IMR-90 (cell line): ENCODE measurements around the gene RAB11FIP4. TPM values are rescaled to one million over a fixed set of nuclear protein-coding genes. Genes with fewer than 3 reads are reported as not detected.
A peak's percentile ranks its signal among the peaks of the same experiment; 100 is the strongest.

Experiments used
- ATAC-seq: fragments of 200-7000 bp; cut with Tn5 transposase; 2 replicates; pipeline ENCODE4 v1.9.1; 2020; ENCODE audit warnings: low read depth, mild to moderate bottlenecking, moderate library complexity
- BruUV-seq: library from RNA; stranded (reverse); fragments of 400-500 nt; replicated peaks from 2 replicates; lab custom pipeline; 2021; lab: Mats Ljungman, UMichigan
- CTCF ChIA-PET: fragments of 300-600 bp; formaldehyde crosslinking; extraction: SDS; loops from one replicate; lab custom pipeline; 2021; ENCODE audit warnings: antibody characterized with exemption; lab: Yijun Ruan, JAX
- POLR2A ChIA-PET: fragments of 300-600 bp; sonication (Branson Sonifier 250); formaldehyde crosslinking; loops from one replicate; lab custom pipeline; 2022; ENCODE audit warnings: antibody characterized with exemption; ENCODE audit not compliant: unreplicated experiment; lab: Charles Lee
- DNase-seq: peaks from one replicate; pipeline ENCODE4 v3.0.0; 2013
- H2AFZ ChIP-seq: replicated peaks from 2 replicates; pipeline ENCODE3; 2013; ENCODE audit warnings: low read length, mild to moderate bottlenecking; ENCODE audit not compliant: poor library complexity
- H2AK5ac ChIP-seq: 2 replicates; pipeline ENCODE4 v1.6.1; 2013; ENCODE audit warnings: low read depth, low read length, inconsistent platforms
- H2AK9ac ChIP-seq: replicated peaks from 2 replicates; pipeline ENCODE3; 2013; ENCODE audit warnings: mild to moderate bottlenecking, low read depth, low read length, moderate library complexity; ENCODE audit not compliant: poor library complexity
- H2BK120ac ChIP-seq: 2 replicates; pipeline ENCODE4 v1.6.1; 2013; ENCODE audit warnings: low read depth, low read length, inconsistent platforms
- H2BK15ac ChIP-seq: 3 replicates; pipeline ENCODE4 v1.6.1; 2013; ENCODE audit warnings: low read depth, low read length, inconsistent platforms
- H2BK20ac ChIP-seq: 2 replicates; pipeline ENCODE4 v1.6.1; 2013; ENCODE audit warnings: low read depth, mild to moderate bottlenecking, inconsistent platforms, low read length, moderate library complexity
- H2BK5ac ChIP-seq: 2 replicates; pipeline ENCODE4 v1.6.1; 2013; ENCODE audit warnings: mild to moderate bottlenecking, low read depth, low read length, inconsistent platforms; ENCODE audit not compliant: poor library complexity, severe bottlenecking
- H3K14ac ChIP-seq: replicated peaks from 2 replicates; pipeline ENCODE4 v1.6.1; 2013; ENCODE audit warnings: low read depth, low read length, inconsistent platforms
- H3K18ac ChIP-seq: 2 replicates; pipeline ENCODE4 v1.6.1; 2013; ENCODE audit warnings: low read depth, low read length, control low read depth
- H3K23ac ChIP-seq: 2 replicates; pipeline ENCODE4 v1.6.1; 2013; ENCODE audit warnings: low read depth, low read length, inconsistent platforms
- H3K27ac ChIP-seq: 2 replicates; pipeline ENCODE4 v1.5.1; 2013; ENCODE audit warnings: mild to moderate bottlenecking, control low read depth, low read length; ENCODE audit not compliant: insufficient read depth
- H3K27me3 ChIP-seq: 2 replicates; pipeline ENCODE4 v1.6.1; 2013; ENCODE audit warnings: low read length; ENCODE audit not compliant: control insufficient read depth, insufficient read depth
- H3K36me3 ChIP-seq: 2 replicates; pipeline ENCODE4 v1.6.1; 2013; ENCODE audit warnings: low read length, mixed read lengths; ENCODE audit not compliant: control insufficient read depth, insufficient read depth
- H3K4ac ChIP-seq: 2 replicates; pipeline ENCODE4 v1.6.1; 2013; ENCODE audit warnings: low read depth, low read length, inconsistent platforms
- H3K4me1 ChIP-seq: 2 replicates; pipeline ENCODE4 v1.6.1; 2013; ENCODE audit warnings: low read length, mixed read lengths; ENCODE audit not compliant: control insufficient read depth, insufficient read depth
- H3K4me2 ChIP-seq: 2 replicates; pipeline ENCODE4 v1.6.1; 2013; ENCODE audit warnings: low read depth, mild to moderate bottlenecking, control low read depth, low read length, moderate library complexity
- H3K4me3 ChIP-seq: 2 replicates; pipeline ENCODE4 v1.5.1; 2013; ENCODE audit warnings: low read depth, mild to moderate bottlenecking, control low read depth, low read length, moderate library complexity; ENCODE audit not compliant: insufficient read depth
- H3K56ac ChIP-seq: 2 replicates; pipeline ENCODE4 v1.6.1; 2013; ENCODE audit warnings: low read length, inconsistent platforms; ENCODE audit not compliant: insufficient read depth; ENCODE audit errors: extremely low read depth
- H3K79me1 ChIP-seq, 2 experiments: 2 replicates each; pipeline ENCODE4 v1.6.1; 2013; ENCODE audit warnings: low read length in 2 of 2, inconsistent platforms in 1 of 2, low read depth in 1 of 2
- H3K9ac ChIP-seq: 2 replicates; pipeline ENCODE4 v1.6.1; 2013; ENCODE audit warnings: low read depth, low read length, control low read depth
- H3K9me1 ChIP-seq: 2 replicates; pipeline ENCODE4 v1.6.1; 2013; ENCODE audit warnings: low read length, inconsistent platforms; ENCODE audit not compliant: insufficient read depth
- H3K9me3 ChIP-seq: 2 replicates; pipeline ENCODE4 v1.6.1; 2013; ENCODE audit warnings: low read length; ENCODE audit not compliant: control insufficient read depth, insufficient read depth
- H4K20me1 ChIP-seq: 2 replicates; pipeline ENCODE4 v1.6.1; 2013; ENCODE audit warnings: low read length, inconsistent platforms; ENCODE audit not compliant: insufficient read depth
- H4K5ac ChIP-seq: 2 replicates; pipeline ENCODE4 v1.6.1; 2013; ENCODE audit warnings: mild to moderate bottlenecking, low read depth, low read length, control low read depth
- H4K8ac ChIP-seq, 2 experiments: 2 replicates each; pipeline ENCODE4 v1.6.1; 2013; ENCODE audit warnings: low read depth in 2 of 2, low read length in 2 of 2, control low read depth in 1 of 2, inconsistent platforms in 1 of 2
- H4K91ac ChIP-seq: 2 replicates; pipeline ENCODE4 v1.6.1; 2013; ENCODE audit warnings: low read depth, low read length, inconsistent platforms; ENCODE audit not compliant: insufficient read depth
- BHLHE40 ChIP-seq: fragments of 150-350 bp; IDR thresholded peaks from 2 replicates; pipeline ENCODE4 v1.6.1; 2016; ENCODE audit warnings: mild to moderate bottlenecking, low read depth, low read length
- NFE2L2 ChIP-seq: fragments of 150-350 bp; IDR thresholded peaks from 2 replicates; pipeline ENCODE4 v1.6.1; 2016; ENCODE audit warnings: low read depth, mild to moderate bottlenecking, low read length
- POLR2A ChIP-seq: IDR thresholded peaks from 2 replicates; pipeline ENCODE4 v1.6.1; 2012; ENCODE audit warnings: mild to moderate bottlenecking, low read depth, low read length
- RCOR1 ChIP-seq: IDR thresholded peaks from 2 replicates; pipeline ENCODE4 v1.6.1; 2012; ENCODE audit warnings: mild to moderate bottlenecking, low read length, improper control_type of control experiment; ENCODE audit not compliant: insufficient replicate concordance
- RFX5 ChIP-seq: IDR thresholded peaks from 2 replicates; pipeline ENCODE4 v1.8.0; 2012; ENCODE audit warnings: low read depth, mild to moderate bottlenecking, low read length, moderate library complexity
- WGBS, 2 experiments: methylation state at CpG; one replicate each; pipeline versions ENCODE4 v1.1.5 to v1.1.7; 2013; ENCODE audit warnings: missing lambda C conversion rate in 2 of 2; ENCODE audit not compliant: insufficient read length in 1 of 2; ENCODE audit errors: extremely low coverage in 2 of 2; 5-methylcytosine and 5-hydroxymethylcytosine counted together
- dilution Hi-C: fragments of 300-500 bp; cut with HindIII; formaldehyde crosslinking; loops from one replicate; pipeline ENCODE4 v1.14.3; 2018; ENCODE audit warnings: low sequenced_read_pairs; ENCODE audit not compliant: unreplicated experiment
- in situ Hi-C: fragments of 300-500 bp; cut with MboI; formaldehyde crosslinking; loops from 3 replicates; pipeline ENCODE4 v1.14.3; 2019; ENCODE audit warnings: low sequenced_read_pairs, inconsistent platforms, mixed read lengths
- intact Hi-C: fragments of 100-400 bp; cut with micrococcal nuclease; formaldehyde crosslinking; loops from 2 replicates; pipeline ENCODE4 v1.10.0; 2022
- polyA plus RNA-seq, 3 experiments: library from polyadenylated mRNA; depleted of rRNA; stranded (reverse); fragments of >200 nt; gene quantifications; 2 replicates each; pipeline ENCODE4 v1.2.3, GENCODE V29; 2012; ENCODE audit warnings: low replicate concordance in 1 of 3
- total RNA-seq: library from RNA; depleted of rRNA; stranded (reverse); fragments of >200 nt; gene quantifications from 2 replicates; pipeline ENCODE4 v1.2.3, GENCODE V29; 2012

Gene RAB11FIP4
- total and polyA plus RNA-seq, 2 of the 4 experiments (the other 2 are of a cell fraction), result 0.68 to 1.1 TPM

DNA sequence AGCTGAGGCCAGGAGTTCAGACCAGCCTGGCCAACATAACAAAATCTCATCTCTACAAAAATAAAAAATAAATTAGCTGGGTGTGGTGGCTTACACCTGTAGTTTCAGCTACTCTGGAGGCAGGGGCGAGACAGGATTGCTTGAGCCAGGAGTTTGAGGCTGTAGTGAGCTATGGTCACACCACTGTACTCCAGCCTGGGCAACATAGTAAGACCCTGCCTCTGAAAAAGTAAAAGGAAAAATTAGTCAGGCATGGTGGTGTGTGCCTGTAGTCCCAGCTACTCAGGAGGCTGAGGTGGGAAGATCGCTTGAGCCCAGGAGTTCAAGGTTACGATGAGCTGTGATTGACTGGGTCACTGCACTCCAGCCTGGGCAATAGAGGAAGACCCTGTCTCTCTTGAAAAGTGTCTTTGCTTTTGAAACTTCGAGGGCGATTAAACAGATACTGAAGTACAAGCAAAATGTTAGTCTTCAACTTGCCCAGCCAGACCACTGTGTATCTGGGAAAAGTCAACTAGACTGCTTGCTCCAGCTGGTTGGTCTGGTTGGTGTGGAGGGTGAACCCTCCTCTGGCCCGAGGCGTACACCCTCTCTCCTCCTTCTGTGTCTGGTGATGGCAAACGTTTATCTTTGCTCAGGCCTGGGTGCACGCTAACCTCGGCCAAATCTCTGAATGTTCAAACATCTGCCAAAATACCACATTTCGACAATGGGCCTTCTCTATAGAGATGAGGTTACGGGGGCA lies 174.9 kb downstream of the RAB11FIP4 start:
- peaks cover 38% of the 10 kb centered on the region for H3K4me1 ChIP-seq
- peak overlapping the region; percentile 50 for H3K14ac ChIP-seq
- CTCF ChIA-PET, result no interaction called here
- POLR2A ChIA-PET, result no interaction called here
- no peak overlapping the region for H3K18ac ChIP-seq
- H4K5ac ChIP-seq, result no peak overlapping the region
- H2BK15ac ChIP-seq, result peak overlapping the region; percentile 31; the same call in 1 of the 3 replicates
- in situ Hi-C loops (no loop called here), intact Hi-C loops (no loop called here), dilution Hi-C loops (no loop called here)
- H3K9me1 ChIP-seq, result peaks cover 34% of the 10 kb centered on the region
- H3K36me3 ChIP-seq, result peaks cover 5% of the 10 kb centered on the region; the same call in 1 of the 2 replicates
- H3K27me3 ChIP-seq, result no peaks in the 10 kb centered on the region
- H3K4ac ChIP-seq, result peak overlapping the region; percentile 75
- DNase-seq, result no peak
- H2AK5ac ChIP-seq, result peak overlapping the region; percentile 52; the same call in 1 of the 2 replicates
- no peak overlapping the region for H2BK120ac ChIP-seq
- H4K8ac ChIP-seq, result peak overlapping the region in 1 of 2 experiments; percentile 57; a peak in 1 of 4 replicates
- peaks cover 3 to 79% of the 10 kb centered on the region in 2 experiments; a peak in 3 of 4 replicates for H3K79me1 ChIP-seq
- TF ChIP-seq NFE2L2, result no peak
- TF ChIP-seq RCOR1, result no peak
- no peak for TF ChIP-seq POLR2A
- TF ChIP-seq RFX5, result no peak
- no peak for TF ChIP-seq BHLHE40
- no peak overlapping the region for H3K56ac ChIP-seq
- H3K4me3 ChIP-seq, result no peak overlapping the region
- no peaks in the 10 kb centered on the region for H3K9me3 ChIP-seq
- no peak overlapping the region for H3K27ac ChIP-seq
- 100% methylated on average over 1 of the region's 12 CpGs; no CpG with 5 or more reads in 1 of the 2 experiments for WGBS, 2 experiments
- no peak for ATAC-seq
- no peak overlapping the region for H2AK9ac ChIP-seq
- BruUV-seq, result no TSS peak
- no peak overlapping the region for H4K91ac ChIP-seq
- H2AFZ ChIP-seq, result no peak overlapping the region
- H2BK20ac ChIP-seq, result 0 out of 2 replicates have a peak overlapping the region, but pooled peaks have one; percentile 14
- no peak overlapping the region; the same call in 1 of the 2 replicates for H3K23ac ChIP-seq
- H3K4me2 ChIP-seq, result no peak overlapping the region
- peaks cover 35% of the 10 kb centered on the region for H4K20me1 ChIP-seq
- H3K9ac ChIP-seq, result no peak overlapping the region
- H2BK5ac ChIP-seq, result no peak overlapping the region
